GM13976 (cell line): ENCODE measurements around the gene ATP5F1B.
A peak's percentile ranks its signal among the peaks of the same experiment; 100 is the strongest.

Experiments used
- DNase-seq: peaks from one replicate; pipeline ENCODE4 v3.0.0; 2012; ENCODE audit warnings: low spot score
- in situ Hi-C: fragments of 300-500 bp; cut with MboI; formaldehyde crosslinking; loops from one replicate; pipeline ENCODE4 v1.12.0; 2022; ENCODE audit warnings: low sequenced_read_pairs, mixed read lengths, inconsistent platforms; ENCODE audit not compliant: unreplicated experiment
- TF ChIP-seq, protein P1 (sequence below): IDR thresholded peaks from 2 replicates; pipeline ENCODE4 v1.5.1; 2012; ENCODE audit warnings: borderline replicate concordance, mild to moderate bottlenecking; ENCODE audit not compliant: insufficient read depth; ENCODE audit errors: extremely low read depth, missing control alignments, control extremely low read depth

Gene ATP5F1B

DNA sequence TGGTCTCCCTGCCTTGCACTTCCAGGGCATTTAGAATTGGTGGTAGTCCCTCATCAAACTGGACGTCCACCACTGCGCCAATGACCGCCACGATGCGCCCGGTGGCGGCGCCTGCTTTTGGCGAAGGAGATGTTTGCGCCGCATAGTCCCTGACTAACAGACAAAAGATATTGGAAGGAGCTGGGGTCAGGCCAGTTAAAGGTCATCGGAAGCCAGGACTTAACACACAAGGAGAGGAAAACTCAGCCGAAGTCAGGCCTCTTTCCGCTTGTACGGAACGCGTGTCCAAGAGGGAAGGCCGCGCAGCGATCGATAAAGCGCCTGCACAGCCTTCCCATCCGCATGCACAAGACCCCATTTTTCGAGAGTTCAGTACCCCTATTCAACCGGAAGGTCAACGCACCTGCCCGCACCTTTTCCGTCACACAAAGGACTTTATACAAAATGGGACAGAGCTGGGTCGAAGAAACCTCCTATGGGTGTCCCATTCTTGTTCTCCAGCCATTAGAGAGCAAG is 525 bp downstream of the ATP5F1B start:
- TF ChIP-seq, protein P1, sequence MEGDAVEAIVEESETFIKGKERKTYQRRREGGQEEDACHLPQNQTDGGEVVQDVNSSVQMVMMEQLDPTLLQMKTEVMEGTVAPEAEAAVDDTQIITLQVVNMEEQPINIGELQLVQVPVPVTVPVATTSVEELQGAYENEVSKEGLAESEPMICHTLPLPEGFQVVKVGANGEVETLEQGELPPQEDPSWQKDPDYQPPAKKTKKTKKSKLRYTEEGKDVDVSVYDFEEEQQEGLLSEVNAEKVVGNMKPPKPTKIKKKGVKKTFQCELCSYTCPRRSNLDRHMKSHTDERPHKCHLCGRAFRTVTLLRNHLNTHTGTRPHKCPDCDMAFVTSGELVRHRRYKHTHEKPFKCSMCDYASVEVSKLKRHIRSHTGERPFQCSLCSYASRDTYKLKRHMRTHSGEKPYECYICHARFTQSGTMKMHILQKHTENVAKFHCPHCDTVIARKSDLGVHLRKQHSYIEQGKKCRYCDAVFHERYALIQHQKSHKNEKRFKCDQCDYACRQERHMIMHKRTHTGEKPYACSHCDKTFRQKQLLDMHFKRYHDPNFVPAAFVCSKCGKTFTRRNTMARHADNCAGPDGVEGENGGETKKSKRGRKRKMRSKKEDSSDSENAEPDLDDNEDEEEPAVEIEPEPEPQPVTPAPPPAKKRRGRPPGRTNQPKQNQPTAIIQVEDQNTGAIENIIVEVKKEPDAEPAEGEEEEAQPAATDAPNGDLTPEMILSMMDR, result peak; percentile 9
- no peak for DNase-seq
- in situ Hi-C loops, result no loop called here

DNA sequence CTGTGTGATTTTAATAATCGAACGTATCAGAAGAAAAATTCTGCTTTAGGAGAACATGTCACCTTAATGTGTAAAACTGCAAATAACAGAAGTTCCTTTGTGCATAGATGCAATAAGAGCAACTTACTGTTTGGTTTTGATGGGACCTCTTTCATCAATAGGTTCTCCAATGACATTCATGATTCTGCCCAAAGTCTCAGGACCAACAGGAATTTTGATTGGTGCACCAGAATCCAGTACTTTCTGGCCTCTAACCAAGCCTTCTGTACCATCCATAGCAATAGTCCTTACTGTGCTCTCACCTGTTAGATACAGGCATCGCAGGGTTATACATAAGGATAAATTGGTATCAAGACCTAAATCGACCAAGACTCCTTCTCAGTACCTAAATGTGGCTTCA is 1.1 kb downstream of the ATP5F1B start:
- TF ChIP-seq, protein P1, result no peak
- in situ Hi-C loops, result no loop called here
- no peak for DNase-seq

DNA sequence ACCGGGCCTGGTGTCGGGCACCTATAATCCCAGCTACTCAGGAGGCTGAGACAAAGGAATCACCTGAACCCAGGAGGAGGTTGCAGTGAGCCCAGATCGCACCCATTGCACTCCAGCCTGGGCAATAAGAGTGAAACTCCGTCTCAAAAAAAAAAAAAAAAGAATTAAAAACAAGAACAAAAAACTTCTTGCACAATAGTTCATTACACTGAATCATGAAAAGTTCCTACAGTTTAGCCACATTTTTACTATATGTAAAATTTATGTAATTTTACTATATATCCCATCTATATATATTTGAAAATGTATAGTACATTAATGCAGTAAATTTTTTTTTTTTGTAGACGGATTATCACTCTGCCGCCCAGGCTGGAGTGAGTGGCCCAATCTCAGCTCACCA is 4.6 kb downstream of the ATP5F1B start:
- in situ Hi-C loops, result no loop called here
- no peak for DNase-seq

DNA sequence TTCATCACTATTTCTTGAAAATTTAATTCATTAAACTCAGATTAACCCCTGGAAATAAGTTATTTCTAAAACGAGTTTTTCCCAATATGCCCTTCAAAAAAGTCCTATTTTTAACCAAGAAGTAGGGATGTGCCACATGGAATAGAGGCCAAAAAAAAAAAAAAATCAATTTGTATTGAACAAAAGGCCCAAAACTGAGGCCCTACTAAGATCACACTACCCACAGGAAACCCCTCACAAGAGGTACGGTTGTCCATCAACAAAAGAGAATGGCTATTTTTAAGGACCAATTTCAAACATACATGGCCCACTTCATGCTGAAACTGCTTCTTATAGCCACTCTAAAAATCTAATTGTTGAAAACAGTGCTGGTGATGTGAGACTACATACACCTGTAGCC is 8.2 kb downstream of the ATP5F1B start:
- TF ChIP-seq, protein P1, result no peak
- no peak for DNase-seq
- in situ Hi-C loops, result no loop called here

More for the DNA sequence above, 4.6 kb downstream of the ATP5F1B start:
- TF ChIP-seq, protein P1, result no peak

DNA sequence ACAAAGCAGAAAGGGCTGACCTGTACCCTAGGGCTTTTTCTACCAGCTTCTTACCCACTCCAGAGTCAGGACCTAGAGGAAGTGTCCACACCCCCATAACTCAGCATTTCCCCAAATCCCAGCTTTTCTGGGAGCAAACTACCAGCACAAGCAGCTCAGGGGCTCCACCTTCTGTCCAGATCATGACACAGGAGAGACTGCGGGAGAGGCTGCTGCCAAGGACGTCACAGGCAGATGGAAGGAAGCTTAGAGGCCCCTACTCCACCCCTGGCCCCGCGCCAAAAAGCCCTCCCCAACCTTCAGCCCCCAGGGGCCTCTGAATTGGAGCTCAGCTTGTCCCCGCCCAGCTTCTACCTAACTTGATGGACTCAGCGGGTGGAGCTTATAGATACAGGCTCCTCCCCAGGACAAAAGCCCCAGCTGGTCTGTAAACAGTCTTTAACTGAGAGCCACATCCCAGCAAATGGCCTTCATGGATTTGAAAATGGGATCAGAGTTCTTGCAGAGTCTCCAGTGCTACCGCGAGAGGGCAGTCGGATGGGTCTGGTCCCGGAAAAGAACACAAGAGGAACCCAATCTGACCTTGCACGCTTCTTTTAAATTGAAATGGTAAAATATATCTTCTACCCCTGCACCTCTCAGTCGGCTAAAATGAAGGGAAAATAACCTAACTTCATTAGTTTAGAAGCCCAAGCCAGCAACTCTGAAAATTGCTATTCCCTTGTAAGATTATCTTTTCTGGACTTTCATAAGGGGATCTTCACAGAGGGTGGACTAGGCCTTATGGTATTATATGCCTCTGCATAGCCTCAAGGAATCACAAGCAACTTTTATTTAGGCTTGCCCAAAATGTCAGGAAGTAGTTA is 8.9 kb downstream of the ATP5F1B start:
- peak; percentile 91 for DNase-seq
- in situ Hi-C loops, result no loop called here
- TF ChIP-seq, protein P1, result peak; percentile 82

DNA sequence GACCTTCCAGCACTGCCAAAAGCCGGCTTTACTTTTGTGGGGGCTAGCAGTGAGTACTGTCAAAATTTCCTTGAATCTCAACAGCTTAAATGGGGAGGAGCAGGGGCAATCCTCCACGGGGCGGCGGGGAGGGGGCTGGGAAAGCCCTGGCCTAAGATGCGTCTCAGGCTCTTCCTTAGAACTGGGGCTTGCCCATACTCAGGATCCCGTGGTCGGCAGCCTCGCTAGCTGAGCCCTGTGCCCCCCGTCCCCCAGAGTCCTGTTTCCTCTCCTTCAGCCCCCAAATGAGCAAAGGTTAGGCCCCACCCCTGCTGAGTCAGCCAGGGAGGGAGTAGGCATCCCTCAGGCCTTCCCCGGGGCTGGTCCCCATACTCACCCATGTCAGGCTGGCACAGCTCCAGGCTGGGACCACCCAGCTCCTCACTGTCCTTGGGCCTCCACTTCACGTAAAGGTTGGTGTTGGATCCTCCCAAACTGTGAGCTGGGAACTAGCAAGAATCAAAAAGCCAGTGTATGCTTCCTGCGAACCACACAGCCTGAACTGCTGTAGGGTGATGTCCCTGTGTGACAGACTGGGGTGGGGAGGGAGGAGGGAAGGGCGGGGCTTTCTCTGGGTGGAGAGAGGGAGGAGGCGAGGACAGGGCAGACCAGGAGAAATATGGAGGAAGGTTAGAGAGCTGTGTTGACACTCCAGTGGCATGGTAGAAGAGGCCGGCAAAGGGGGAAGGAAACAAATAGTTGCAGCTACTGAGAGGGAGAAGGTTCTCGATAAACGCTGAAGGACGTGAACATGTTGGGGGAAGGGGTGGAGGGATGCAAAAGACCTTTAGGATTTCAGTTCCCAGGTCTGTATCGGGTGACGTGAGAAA is 9.7 kb downstream of the ATP5F1B start:
- peak; percentile 84 for DNase-seq
- in situ Hi-C loops, result no loop called here
- TF ChIP-seq, protein P1, result no peak
